Ovary (tissue), 9 donors: ENCODE data around the gene OR52M1. TPM values are rescaled to one million over a fixed set of nuclear protein-coding genes. Genes with fewer than 3 reads are reported as not detected.

Experiments
- DNase-seq, 5 donors: peaks; one replicate each; pipeline ENCODE4 v3.0.0-alpha.2; 2019 to 2020
- H3K27ac ChIP-seq, 2 donors: fragments of 200-600 bp; one replicate each; pipeline versions ENCODE4 v1.5.1 to v1.8.0; 2019 to 2022
- H3K27me3 ChIP-seq: fragments of 200-600 bp; one replicate; pipeline ENCODE4 v1.8.0; 2022
- H3K36me3 ChIP-seq: fragments of 200-600 bp; sonication (generic); one replicate; pipeline ENCODE4 v1.5.1; 2019
- H3K4me1 ChIP-seq: one replicate; pipeline ENCODE4 v1.8.1; 2013; ENCODE audit warnings: mild to moderate bottlenecking, moderate library complexity; ENCODE audit not compliant: insufficient read depth
- H3K4me3 ChIP-seq: fragments of 200-600 bp; sonication (generic); one replicate; pipeline ENCODE4 v1.5.1; 2017
- H3K9me3 ChIP-seq, 2 donors: fragments of 200-600 bp in 1 of 2; sonication (generic) in 1 of 2; one replicate each; pipeline versions ENCODE4 v1.5.1 to v1.8.1; 2013 to 2019; ENCODE audit warnings: mild to moderate bottlenecking in 1 of 2, moderate library complexity in 1 of 2
- CTCF ChIP-seq, 3 donors: fragments of 450-650 bp in 2 of 3; fragments of 200-600 bp in 1 of 3; IDR thresholded peaks; one replicate each; pipeline versions ENCODE4 v1.5.1 to v1.8.0; 2016 to 2022; ENCODE audit warnings: antibody characterized with exemption in 3 of 3, mild to moderate bottlenecking in 1 of 3
- EP300 ChIP-seq: sonication (generic); formaldehyde crosslinking; IDR thresholded peaks from one replicate; pipeline ENCODE4 v1.6.1; 2017; ENCODE audit warnings: antibody characterized with exemption
- POLR2A ChIP-seq: fragments of 450-650 bp; IDR thresholded peaks from one replicate; pipeline ENCODE4 v1.6.1; 2017; ENCODE audit warnings: antibody characterized with exemption, mild to moderate bottlenecking, moderate library complexity
- WGBS, 3 donors: extraction: QIAGEN DNeasy Blood & Tissue Kit in 1 of 3; methylation state at CpG; one replicate each; pipeline versions ENCODE4 v1.1.5 to v1.1.7; 2013 to 2017; 5-methylcytosine and 5-hydroxymethylcytosine counted together
- intact Hi-C, 4 donors: fragments of 100-400 bp; cut with DNase I; formaldehyde crosslinking; loops; one replicate each; pipeline versions ENCODE4 v1.11.0 to v1.15.1; 2022 to 2023
- polyA plus RNA-seq, 2 donors: library from polyadenylated mRNA; stranded (reverse); fragments of 200-250 nt in 1 of 2; fragments of 350-450 nt in 1 of 2; fragmentation: Illumina TruSeq in 1 of 2; extraction: RNeasy Lipid Tissue Mini Kit (QIAGEN cat#74804) in 1 of 2; gene quantifications; one replicate each; pipeline ENCODE4 v1.2.3, GENCODE V29; 2013 to 2014
- total RNA-seq, 7 donors: library from RNA; depleted of rRNA in 2 of 7; stranded (reverse); fragments of >200 nt in 2 of 7; fragmentation: NEBNext Ultra II Directional in 3 of 7; extraction: Animal tissue kit (Norgen Biotek cat#: 25700) in 3 of 7; gene quantifications; one replicate each; pipeline versions ENCODE4 v1.1.0 to v1.2.4, GENCODE V29; 2016 to 2023
- donor health status: DM: no; HTN: no; CAD: no; lungs with moderate emphysema.
- donor health status: DM: no; HTN: no; CAD: no.
- donor health status: Bipolar disorder and iron deficiency.
- donor health status: DM: yes; HTN: yes; CAD: no.
- donor health status: DM: no; HTN: no; CAD: no.
- donor health status: DM: yes; HTN: yes; CAD: no.

Gene OR52M1
- total and polyA plus RNA-seq, 9 donors, result not detected

DNA sequence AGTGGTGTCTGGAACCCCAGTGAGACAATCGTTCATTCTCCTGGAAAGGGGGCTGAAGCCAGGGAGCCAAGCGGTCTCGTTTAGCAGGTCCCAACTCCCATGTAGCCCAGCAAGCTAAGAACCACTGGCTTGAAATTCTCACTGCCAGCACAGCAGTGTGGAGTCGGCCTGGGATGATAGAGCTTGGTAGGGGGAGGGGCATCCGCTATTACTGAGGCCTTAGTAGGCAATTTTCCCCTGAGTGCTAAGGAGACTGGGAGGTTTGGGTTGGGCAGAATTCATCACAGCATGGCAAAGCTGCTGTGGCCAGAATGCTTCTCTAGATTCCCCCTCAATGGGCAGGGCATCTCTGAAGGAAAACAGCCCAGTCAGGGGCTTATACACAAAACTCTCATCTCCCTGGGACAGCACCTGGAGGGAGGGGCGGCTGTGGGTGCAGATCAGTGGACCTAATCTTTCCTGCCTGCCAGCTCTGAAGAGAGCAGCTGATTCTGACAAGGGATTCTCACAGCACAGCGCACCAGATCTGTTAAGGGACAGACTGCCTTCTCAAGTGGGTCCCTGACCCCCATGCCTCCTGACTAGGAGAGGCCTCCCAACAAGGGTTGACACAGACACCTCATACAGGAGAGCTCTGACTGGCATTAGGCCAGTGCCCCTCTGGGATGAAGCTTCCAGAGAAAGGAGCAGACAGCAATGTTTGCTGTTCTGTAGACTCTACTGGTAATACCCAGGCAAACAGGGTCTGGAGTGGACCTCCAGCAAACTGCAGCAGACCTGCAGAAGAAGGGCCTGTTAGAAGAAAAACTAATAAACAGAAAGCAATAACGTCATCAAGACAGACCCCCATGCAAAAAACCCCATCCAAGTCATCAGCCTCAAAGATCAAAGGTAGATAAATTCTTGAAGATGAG, 14.8 kb downstream of the OR52M1 start:
- no peaks in the 10 kb centered on the region for H3K36me3 ChIP-seq

GRCh38 chr11:4560467-4560866, 15.5 kb downstream of the OR52M1 start:
- DNase-seq, result no peak
- intact Hi-C loops, result no loop called here
- Histone ChIP-seq H3K27me3 (no peaks in the 10 kb centered on the region), H3K36me3 (no peaks in the 10 kb centered on the region), H3K9me3 (no peaks in the 10 kb centered on the region), H3K27ac (no peak overlapping the region), H3K4me1 (no peaks in the 10 kb centered on the region), H3K4me3 (no peak overlapping the region)
- TF ChIP-seq EP300 (no peak), POLR2A (no peak), CTCF (IDR thresholded peaks at IDR 0.05) (no peak)
- 89 to 100% (median 100%) methylated on average over 1 of the region's 1 CpG for WGBS, 3 donors

More for the DNA sequence above, 14.8 kb downstream of the OR52M1 start:
- TF ChIP-seq POLR2A (no peak), EP300 (no peak), CTCF (IDR thresholded peaks at IDR 0.05) (no peak)
- Histone ChIP-seq H3K4me1 (no peaks in the 10 kb centered on the region), H3K27ac (no peak overlapping the region), H3K4me3 (no peak overlapping the region), H3K9me3 (no peaks in the 10 kb centered on the region), H3K27me3 (no peaks in the 10 kb centered on the region)
- intact Hi-C loops, result no loop called here
- WGBS, 3 donors, result 58 to 72% (median 62%) methylated on average over 8 of the region's 8 CpGs
- no peak for DNase-seq

DNA sequence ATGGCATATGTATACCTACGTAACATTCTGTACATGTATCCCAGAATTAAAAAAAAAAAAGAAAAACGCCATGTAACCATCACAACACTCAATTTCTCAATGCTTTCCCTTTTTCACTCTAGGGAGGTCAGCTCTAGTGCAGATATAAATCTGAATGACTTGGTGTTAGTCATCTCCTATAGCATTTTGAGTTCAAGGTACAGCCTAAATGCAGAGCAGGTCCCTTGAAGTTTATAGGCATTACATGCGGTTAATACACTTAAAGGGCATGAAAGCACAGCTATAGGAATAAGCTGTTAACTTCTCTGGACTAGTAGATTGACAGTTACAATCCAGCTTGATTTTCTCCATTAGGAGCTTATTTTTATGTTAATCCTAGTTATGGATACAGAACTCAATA, 20.4 kb downstream of the OR52M1 start:
- Histone ChIP-seq H3K27me3 (no peaks in the 10 kb centered on the region), H3K4me3 (no peak overlapping the region), H3K9me3 (no peaks in the 10 kb centered on the region), H3K36me3 (no peaks in the 10 kb centered on the region), H3K4me1 (no peaks in the 10 kb centered on the region), H3K27ac (no peak overlapping the region)
- TF ChIP-seq POLR2A (no peak), CTCF (IDR thresholded peaks at IDR 0.05) (no peak), EP300 (no peak)
- no peak for DNase-seq
- intact Hi-C loops, result no loop called here
- WGBS, 3 donors, result 87 to 93% (median 89%) methylated on average over 3 of the region's 3 CpGs

- no peaks in the 10 kb centered on the region for H3K4me1 ChIP-seq
- DNase-seq, result no peak
- H3K27ac ChIP-seq, result no peak overlapping the region
- no peaks in the 10 kb centered on the region for H3K27me3 ChIP-seq
- intact Hi-C loops, result no loop called here
- H3K4me3 ChIP-seq, result no peak overlapping the region
- TF ChIP-seq CTCF (IDR thresholded peaks at IDR 0.05) (no peak), POLR2A (no peak), EP300 (no peak)
- 93 to 94% (median 94%) methylated on average over 18 of the region's 18 CpGs for WGBS, 3 donors
- H3K9me3 ChIP-seq, result no peaks in the 10 kb centered on the region
- no peaks in the 10 kb centered on the region for H3K36me3 ChIP-seq
These were observed 24.1 kb downstream of the OR52M1 start for GRCh38 chr11:4569075-4569474.
